ENCODE measurements around the gene MRPL38.

MRPL38 gene

GRCh38 chr17:75920045-75920560, 15.4 kb upstream of the MRPL38 start:
- DNase-seq (ENCODE audit: low read depth): no peak
- TF ChIP-seq CTCF (conservative IDR thresholded peaks at IDR 0.05; ENCODE audit: low read depth, low read length): no peak
- H3K4me3 ChIP-seq (ENCODE audit: low read depth, low read length): no peak overlapping the region

GRCh38 chr17:75919611-75920010, 14.9 kb upstream of the MRPL38 start:
- TF ChIP-seq CTCF (conservative IDR thresholded peaks at IDR 0.05; ENCODE audit: low read depth, low read length): no peak
- H3K4me3 ChIP-seq (ENCODE audit: low read depth, low read length): no peak overlapping the region
- DNase-seq (ENCODE audit: low read depth): no peak

- TF ChIP-seq CTCF (conservative IDR thresholded peaks at IDR 0.05; ENCODE audit: low read depth, low read length): no peak
- H3K4me3 ChIP-seq (ENCODE audit: low read depth, low read length): no peak overlapping the region
- no peak for DNase-seq (ENCODE audit: low read depth)
These were observed 13.3 kb upstream of the MRPL38 start for GRCh38 chr17:75917917-75918445.

GRCh38 chr17:75917141-75917916, 12.6 kb upstream of the MRPL38 start:
- DNase-seq (ENCODE audit: low read depth): no peak
- no peak overlapping the region for H3K4me3 ChIP-seq (ENCODE audit: low read depth, low read length)
- TF ChIP-seq CTCF (conservative IDR thresholded peaks at IDR 0.05; ENCODE audit: low read depth, low read length): no peak

GRCh38 chr17:75915268-75915667, 10.6 kb upstream of the MRPL38 start:
- no peak overlapping the region for H3K4me3 ChIP-seq (ENCODE audit: low read depth, low read length)
- no peak for TF ChIP-seq CTCF (conservative IDR thresholded peaks at IDR 0.05; ENCODE audit: low read depth, low read length)
- no peak for DNase-seq (ENCODE audit: low read depth)

- no peak for TF ChIP-seq CTCF (conservative IDR thresholded peaks at IDR 0.05; ENCODE audit: low read depth, low read length)
- DNase-seq (ENCODE audit: low read depth): no peak
- H3K4me3 ChIP-seq (ENCODE audit: low read depth, low read length): no peak overlapping the region
These were observed 10.1 kb upstream of the MRPL38 start for GRCh38 chr17:75914643-75915267.

All from choroid plexus epithelial cell (primary cell).